GM12872 (cell line): Measurements from ENCODE around the gene FRMD1.

Source experiments
- CTCF ChIP-seq: IDR thresholded peaks from 3 replicates; pipeline ENCODE4 v1.5.1; 2011; ENCODE audit warnings: low read depth, mild to moderate bottlenecking, low read length, moderate library complexity; ENCODE audit not compliant: insufficient read depth

FRMD1 gene

GRCh38 chr6:168092541-168092940 is 13.5 kb upstream of the FRMD1 start:
- no peak for TF ChIP-seq CTCF

- TF ChIP-seq CTCF = no peak
Measured at GRCh38 chr6:168091381-168092264, 12.6 kb upstream of the FRMD1 start.

- TF ChIP-seq CTCF = no peak
Measured at GRCh38 chr6:168090706-168091105, 11.7 kb upstream of the FRMD1 start.

- no peak for TF ChIP-seq CTCF
Measured at GRCh38 chr6:168090064-168090690, 11.2 kb upstream of the FRMD1 start.

GRCh38 chr6:168089186-168090063 is 10.4 kb upstream of the FRMD1 start:
- no peak for TF ChIP-seq CTCF

- TF ChIP-seq CTCF = no peak
Measured at GRCh38 chr6:168088161-168089053, 9.4 kb upstream of the FRMD1 start.
